ENCODE results near the gene ERBIN.
"Not testable (repeated sequence)": the region's sequence is repeated elsewhere in the genome, so short reads cannot be mapped to it uniquely, and the experiment has no call there.

The ERBIN gene

GRCh38 chr5:66012271-66012670 is 85.9 kb downstream of the ERBIN start:
- DNase-seq, result no peak

- no peak for DNase-seq
These were observed 87.0 kb downstream of the ERBIN start for GRCh38 chr5:66013397-66013796.

GRCh38 chr5:66013906-66014305 is 87.5 kb downstream of the ERBIN start:
- no peak for DNase-seq

GRCh38 chr5:66015196-66015960 is 89.0 kb downstream of the ERBIN start:
- no peak for DNase-seq

GRCh38 chr5:66021585-66021984 is 95.2 kb downstream of the ERBIN start:
- DNase-seq, result peak; percentile 35

- DNase-seq, result no peak
These were observed 112.9 kb downstream of the ERBIN start for GRCh38 chr5:66039296-66039695.

- DNase-seq, result no peak
These were observed 113.3 kb downstream of the ERBIN start for GRCh38 chr5:66039701-66040100.

- DNase-seq, result no peak
These were observed 115.3 kb downstream of the ERBIN start for GRCh38 chr5:66041627-66042026.

- no peak for DNase-seq
These were observed 130.9 kb downstream of the ERBIN start for GRCh38 chr5:66057239-66057638.

GRCh38 chr5:66061320-66061719 is 134.9 kb downstream of the ERBIN start:
- DNase-seq, result not testable (repeated sequence)

GRCh38 chr5:66063061-66063460 is 136.7 kb downstream of the ERBIN start:
- not testable (repeated sequence) for DNase-seq

- DNase-seq, result no peak
These were observed 140.5 kb downstream of the ERBIN start for GRCh38 chr5:66066826-66067225.

GRCh38 chr5:66072031-66072430 is 145.7 kb downstream of the ERBIN start:
- DNase-seq, result no peak

- DNase-seq, result no peak
These were observed 148.5 kb downstream of the ERBIN start for GRCh38 chr5:66074901-66075300.

- no peak for DNase-seq
These were observed 154.3 kb downstream of the ERBIN start for GRCh38 chr5:66080664-66081063.

GRCh38 chr5:66089384-66089783 is 163.0 kb downstream of the ERBIN start:
- DNase-seq, result no peak

- DNase-seq, result no peak
These were observed 174.5 kb downstream of the ERBIN start for GRCh38 chr5:66100851-66101250.

- DNase-seq, result no peak
These were observed 186.8 kb downstream of the ERBIN start for GRCh38 chr5:66113160-66113559.

- no peak for DNase-seq
These were observed 191.9 kb downstream of the ERBIN start for GRCh38 chr5:66118304-66118703.

GRCh38 chr5:66122379-66123034 is 196.1 kb downstream of the ERBIN start:
- DNase-seq, result no peak

GRCh38 chr5:66129144-66129543 is 202.8 kb downstream of the ERBIN start:
- no peak for DNase-seq

- DNase-seq, result no peak
These were observed 204.1 kb downstream of the ERBIN start for GRCh38 chr5:66130493-66130892.
